Stimulated activated CD4-positive, alpha-beta T cell treated with anti-CD3 and anti-CD28 coated beads, Interleukin-4, amount 100 ng/mL, for 4 hours (primary cell): ENCODE results near the gene C3orf80.
"Not testable (repeated sequence)": the region's sequence is repeated elsewhere in the genome, so short reads cannot be mapped to it uniquely, and the experiment has no call there.

Experiments
- DNase-seq, 2 experiments: peaks; one replicate each; pipeline ENCODE4 v3.0.0-alpha.2; 2020

Gene C3orf80

GRCh38 chr3:160225176-160226025 lies at the start of gene C3orf80:
Gene C3orf80 (plus strand): TSS chr3:160225422. CDS start chr3:160225636, 214 bp downstream.
- DNase-seq, result peak; percentile 21 to 42

GRCh38 chr3:160176923-160177322 lies 48.3 kb upstream of the C3orf80 start:
- no peak for DNase-seq

- DNase-seq, result not testable (repeated sequence)
These were observed 46.6 kb upstream of the C3orf80 start for GRCh38 chr3:160178661-160179060.

GRCh38 chr3:160179403-160179802 lies 45.8 kb upstream of the C3orf80 start:
- not testable (repeated sequence) for DNase-seq

- no peak for DNase-seq
These were observed 45.3 kb upstream of the C3orf80 start for GRCh38 chr3:160179906-160180305.

- DNase-seq, result no peak
These were observed 44.5 kb upstream of the C3orf80 start for GRCh38 chr3:160180581-160181216.

GRCh38 chr3:160183345-160184076 lies 41.7 kb upstream of the C3orf80 start:
- no peak for DNase-seq

- no peak for DNase-seq
These were observed 40.6 kb upstream of the C3orf80 start for GRCh38 chr3:160184655-160185054.

GRCh38 chr3:160185751-160186150 lies 39.5 kb upstream of the C3orf80 start:
- DNase-seq, result no peak

GRCh38 chr3:160187288-160187687 lies 37.9 kb upstream of the C3orf80 start:
- DNase-seq, result no peak

- no peak for DNase-seq
These were observed 32.8 kb upstream of the C3orf80 start for GRCh38 chr3:160192310-160193029.

- no peak for DNase-seq
These were observed 31.5 kb upstream of the C3orf80 start for GRCh38 chr3:160193644-160194192.

GRCh38 chr3:160194438-160194837 lies 30.8 kb upstream of the C3orf80 start:
- no peak for DNase-seq

- no peak for DNase-seq
These were observed 30.1 kb upstream of the C3orf80 start for GRCh38 chr3:160195106-160195505.

GRCh38 chr3:160196511-160197104 lies 28.6 kb upstream of the C3orf80 start:
- no peak for DNase-seq

- no peak for DNase-seq
These were observed 26.1 kb upstream of the C3orf80 start for GRCh38 chr3:160199108-160199507.

GRCh38 chr3:160200353-160200752 lies 24.9 kb upstream of the C3orf80 start:
- no peak for DNase-seq

- not testable (repeated sequence) for DNase-seq
These were observed 20.7 kb upstream of the C3orf80 start for GRCh38 chr3:160204396-160205011.

- DNase-seq, result no peak
These were observed 19.6 kb upstream of the C3orf80 start for GRCh38 chr3:160205606-160206005.

GRCh38 chr3:160210341-160210740 lies 14.9 kb upstream of the C3orf80 start:
- DNase-seq, result no peak

GRCh38 chr3:160210799-160211221 lies 14.4 kb upstream of the C3orf80 start:
- no peak for DNase-seq

GRCh38 chr3:160213191-160213590 lies 12.0 kb upstream of the C3orf80 start:
- no peak for DNase-seq
